HepG2 (cell line): ENCODE measurements around the gene MSANTD2. TPM values are rescaled to one million over a fixed set of nuclear protein-coding genes. Genes with fewer than 3 reads are reported as not detected.
A peak's percentile ranks its signal among the peaks of the same experiment; 100 is the strongest.

ENCODE experiments used
- CEBPB ChIP-seq: IDR thresholded peaks from 2 replicates; pipeline ENCODE4 v1.6.1; 2011; ENCODE audit warnings: low read depth, low read length, improper control_type of control experiment, borderline replicate concordance
- ELF3 ChIP-seq: IDR thresholded peaks from 2 replicates; pipeline ENCODE4 v1.6.1; 2016; ENCODE audit warnings: missing genetic modification reagents, missing compliant biosample characterization
- GABPB1 ChIP-seq: IDR thresholded peaks from 2 replicates; pipeline ENCODE4 v1.6.1; 2016; ENCODE audit warnings: mild to moderate bottlenecking, missing genetic modification reagents, moderate library complexity, missing compliant biosample characterization
- GATAD1 ChIP-seq: IDR thresholded peaks from 2 replicates; pipeline ENCODE4 v1.6.1; 2016; ENCODE audit warnings: missing genetic modification reagents, missing compliant biosample characterization
- KAT8 ChIP-seq: IDR thresholded peaks from 2 replicates; pipeline ENCODE4 v1.6.1; 2016; ENCODE audit warnings: missing genetic modification reagents, missing compliant biosample characterization
- KDM2A ChIP-seq: sonication (generic); formaldehyde crosslinking; IDR thresholded peaks from 2 replicates; pipeline ENCODE4 v1.4.0; 2020; ENCODE audit warnings: low read depth, missing genetic modification reagents, borderline replicate concordance
- NR1H2 ChIP-seq: sonication (generic); formaldehyde crosslinking; IDR thresholded peaks from 2 replicates; pipeline ENCODE4 v1.8.1; 2022; ENCODE audit warnings: low read depth, missing genetic modification reagents, borderline replicate concordance
- NRL ChIP-seq: sonication (generic); formaldehyde crosslinking; IDR thresholded peaks from 2 replicates; pipeline ENCODE4 v1.5.0; 2020; ENCODE audit warnings: missing genetic modification reagents, mild to moderate bottlenecking, moderate library complexity, borderline replicate concordance
- REPIN1 ChIP-seq: sonication (generic); formaldehyde crosslinking; IDR thresholded peaks from 2 replicates; pipeline ENCODE4 v1.8.0; 2022; ENCODE audit warnings: missing genetic modification reagents, low read depth, mild to moderate bottlenecking, borderline replicate concordance
- SATB2 ChIP-seq: sonication (generic); formaldehyde crosslinking; IDR thresholded peaks from 2 replicates; pipeline ENCODE4 v1.5.0; 2020; ENCODE audit warnings: missing genetic modification reagents
- TAF1 ChIP-seq: sonication (generic); formaldehyde crosslinking; IDR thresholded peaks from 2 replicates; pipeline ENCODE4 v1.4.0; 2020; ENCODE audit warnings: missing genetic modification reagents
- TBX2 ChIP-seq: sonication (generic); formaldehyde crosslinking; IDR thresholded peaks from 2 replicates; pipeline ENCODE4 v1.5.0; 2020; ENCODE audit warnings: missing genetic modification reagents, mild to moderate bottlenecking, borderline replicate concordance
- TBX3 ChIP-seq: fragments of 450-650 bp; IDR thresholded peaks from 2 replicates; pipeline ENCODE4 v1.6.1; 2017; ENCODE audit warnings: antibody characterized with exemption, mild to moderate bottlenecking, inconsistent platforms, borderline replicate concordance
- ZFP90 ChIP-seq: sonication (generic); formaldehyde crosslinking; IDR thresholded peaks from 2 replicates; pipeline ENCODE4 v1.8.0; 2022; ENCODE audit warnings: missing genetic modification reagents, mild to moderate bottlenecking, inconsistent platforms, borderline replicate concordance
- ZFY ChIP-seq: sonication (generic); formaldehyde crosslinking; IDR thresholded peaks from 2 replicates; pipeline ENCODE4 v1.4.0; 2020; ENCODE audit warnings: missing genetic modification reagents
- ZNF569 ChIP-seq: sonication (generic); formaldehyde crosslinking; IDR thresholded peaks from 2 replicates; pipeline ENCODE4 v1.5.0; 2020; ENCODE audit warnings: mild to moderate bottlenecking, missing genetic modification reagents, moderate library complexity, borderline replicate concordance
- ZNF572 ChIP-seq: sonication (generic); formaldehyde crosslinking; IDR thresholded peaks from 2 replicates; pipeline ENCODE4 v1.5.1; 2020; ENCODE audit warnings: mild to moderate bottlenecking, missing genetic modification reagents
- ZNF713 ChIP-seq: sonication (generic); formaldehyde crosslinking; IDR thresholded peaks from 2 replicates; pipeline ENCODE4 v1.4.0; 2020; ENCODE audit warnings: mild to moderate bottlenecking, missing genetic modification reagents
- ZNF816 ChIP-seq: sonication (generic); formaldehyde crosslinking; IDR thresholded peaks from 2 replicates; pipeline ENCODE4 v1.8.0; 2022; ENCODE audit warnings: missing genetic modification reagents, mild to moderate bottlenecking, borderline replicate concordance
- polyA plus RNA-seq, 8 experiments: library from polyadenylated mRNA; depleted of rRNA in 3 of 8; stranded (reverse) in 7 of 8; unstranded in 1 of 8; fragments of >200 nt; fragmentation: Illumina TruSeq in 4 of 8; extraction: Trizol in 4 of 8; gene quantifications; 2 replicates each; pipeline versions ENCODE4 v1.2.1 to v1.2.3, GENCODE V29; 2011 to 2016; ENCODE audit warnings: low read depth in 4 of 8, missing spikeins in 1 of 8, mixed read lengths in 1 of 8; ENCODE audit not compliant: insufficient read depth in 1 of 8
- total RNA-seq, 5 experiments: library from RNA; depleted of rRNA; stranded (reverse); fragments of >200 nt; fragmentation: Illumina TruSeq; extraction: Trizol; gene quantifications; 2 replicates each; pipeline ENCODE4 v1.2.3, GENCODE V29; 2016; ENCODE audit warnings: low read depth in 1 of 5
- TF ChIP-seq, protein P1 (sequence below): sonication (generic); formaldehyde crosslinking; IDR thresholded peaks from 2 replicates; pipeline ENCODE4 v1.5.1; 2020; ENCODE audit warnings: mild to moderate bottlenecking, missing genetic modification reagents, moderate library complexity
- TF ChIP-seq, protein P2 (sequence below): IDR thresholded peaks from 2 replicates; pipeline ENCODE4 v1.6.1; 2016
- TF ChIP-seq, protein P3 (sequence below), 2 experiments: sonication (generic) in 1 of 2; formaldehyde crosslinking in 1 of 2; IDR thresholded peaks; 2 replicates each; pipeline versions ENCODE4 v1.4.0 to v1.6.1; 2018 to 2020; ENCODE audit warnings: missing genetic modification reagents in 2 of 2, borderline replicate concordance in 1 of 2, low read depth in 1 of 2, mild to moderate bottlenecking in 1 of 2, missing biosample characterization in 1 of 2

MSANTD2 gene
- total and polyA plus RNA-seq, 2 of the 13 experiments (the other 11 are each of a cell fraction or from before 2014, with no cell fraction given), result 8.7 to 10.1 TPM

DNA sequence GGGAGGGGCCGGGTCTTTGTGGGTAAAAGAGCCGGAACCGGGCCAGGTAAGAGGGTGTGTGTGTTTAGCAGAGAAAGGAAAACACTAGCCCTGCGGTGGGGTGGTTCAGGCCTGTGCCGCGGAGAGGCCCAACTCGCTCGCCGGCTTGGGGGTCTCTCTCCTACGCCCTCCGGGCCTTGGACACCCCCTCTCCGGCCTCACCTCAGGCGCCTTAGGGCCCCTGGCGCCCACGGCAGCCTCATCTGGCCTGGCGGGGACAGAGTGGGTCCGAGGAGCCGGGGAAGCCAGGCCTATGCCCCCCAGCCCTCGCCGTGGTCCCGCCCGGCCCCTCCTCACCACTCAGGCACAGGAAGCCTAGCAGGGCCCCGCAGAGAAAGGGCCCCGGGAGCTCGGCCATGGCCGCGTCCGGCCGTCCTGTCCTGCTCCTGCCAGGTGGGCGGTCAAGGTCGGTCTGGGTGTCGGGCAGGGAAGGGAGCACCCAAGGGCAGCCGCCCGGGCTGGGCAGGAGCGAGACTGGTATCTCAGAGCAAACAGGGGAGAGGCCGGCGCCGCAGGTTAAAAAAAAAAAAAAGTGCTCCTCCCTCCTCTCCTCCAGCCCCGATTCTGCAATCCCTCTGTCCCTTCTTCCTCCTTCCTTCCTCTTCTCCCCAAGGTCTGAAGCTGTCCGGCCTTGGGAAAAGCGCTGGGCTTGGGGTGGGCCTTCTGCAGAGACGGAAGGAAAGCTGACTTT, 48.3 kb downstream of the MSANTD2 start, which contains the start of gene VSIG2 (continued):
- TF ChIP-seq, protein P1, sequence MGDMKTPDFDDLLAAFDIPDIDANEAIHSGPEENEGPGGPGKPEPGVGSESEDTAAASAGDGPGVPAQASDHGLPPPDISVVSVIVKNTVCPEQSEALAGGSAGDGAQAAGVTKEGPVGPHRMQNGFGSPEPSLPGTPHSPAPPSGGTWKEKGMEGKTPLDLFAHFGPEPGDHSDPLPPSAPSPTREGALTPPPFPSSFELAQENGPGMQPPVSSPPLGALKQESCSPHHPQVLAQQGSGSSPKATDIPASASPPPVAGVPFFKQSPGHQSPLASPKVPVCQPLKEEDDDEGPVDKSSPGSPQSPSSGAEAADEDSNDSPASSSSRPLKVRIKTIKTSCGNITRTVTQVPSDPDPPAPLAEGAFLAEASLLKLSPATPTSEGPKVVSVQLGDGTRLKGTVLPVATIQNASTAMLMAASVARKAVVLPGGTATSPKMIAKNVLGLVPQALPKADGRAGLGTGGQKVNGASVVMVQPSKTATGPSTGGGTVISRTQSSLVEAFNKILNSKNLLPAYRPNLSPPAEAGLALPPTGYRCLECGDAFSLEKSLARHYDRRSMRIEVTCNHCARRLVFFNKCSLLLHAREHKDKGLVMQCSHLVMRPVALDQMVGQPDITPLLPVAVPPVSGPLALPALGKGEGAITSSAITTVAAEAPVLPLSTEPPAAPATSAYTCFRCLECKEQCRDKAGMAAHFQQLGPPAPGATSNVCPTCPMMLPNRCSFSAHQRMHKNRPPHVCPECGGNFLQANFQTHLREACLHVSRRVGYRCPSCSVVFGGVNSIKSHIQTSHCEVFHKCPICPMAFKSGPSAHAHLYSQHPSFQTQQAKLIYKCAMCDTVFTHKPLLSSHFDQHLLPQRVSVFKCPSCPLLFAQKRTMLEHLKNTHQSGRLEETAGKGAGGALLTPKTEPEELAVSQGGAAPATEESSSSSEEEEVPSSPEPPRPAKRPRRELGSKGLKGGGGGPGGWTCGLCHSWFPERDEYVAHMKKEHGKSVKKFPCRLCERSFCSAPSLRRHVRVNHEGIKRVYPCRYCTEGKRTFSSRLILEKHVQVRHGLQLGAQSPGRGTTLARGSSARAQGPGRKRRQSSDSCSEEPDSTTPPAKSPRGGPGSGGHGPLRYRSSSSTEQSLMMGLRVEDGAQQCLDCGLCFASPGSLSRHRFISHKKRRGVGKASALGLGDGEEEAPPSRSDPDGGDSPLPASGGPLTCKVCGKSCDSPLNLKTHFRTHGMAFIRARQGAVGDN (CRISPR knock-in tag), result peak; percentile 65; the same call in 1 of the 2 replicates
- TF ChIP-seq, protein P2, sequence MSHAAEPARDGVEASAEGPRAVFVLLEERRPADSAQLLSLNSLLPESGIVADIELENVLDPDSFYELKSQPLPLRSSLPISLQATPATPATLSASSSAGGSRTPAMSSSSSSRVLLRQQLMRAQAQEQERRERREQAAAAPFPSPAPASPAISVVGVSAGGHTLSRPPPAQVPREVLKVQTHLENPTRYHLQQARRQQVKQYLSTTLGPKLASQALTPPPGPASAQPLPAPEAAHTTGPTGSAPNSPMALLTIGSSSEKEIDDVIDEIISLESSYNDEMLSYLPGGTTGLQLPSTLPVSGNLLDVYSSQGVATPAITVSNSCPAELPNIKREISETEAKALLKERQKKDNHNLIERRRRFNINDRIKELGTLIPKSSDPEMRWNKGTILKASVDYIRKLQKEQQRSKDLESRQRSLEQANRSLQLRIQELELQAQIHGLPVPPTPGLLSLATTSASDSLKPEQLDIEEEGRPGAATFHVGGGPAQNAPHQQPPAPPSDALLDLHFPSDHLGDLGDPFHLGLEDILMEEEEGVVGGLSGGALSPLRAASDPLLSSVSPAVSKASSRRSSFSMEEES (CRISPR knock-in tag), result no peak
- TF ChIP-seq, protein P3, sequence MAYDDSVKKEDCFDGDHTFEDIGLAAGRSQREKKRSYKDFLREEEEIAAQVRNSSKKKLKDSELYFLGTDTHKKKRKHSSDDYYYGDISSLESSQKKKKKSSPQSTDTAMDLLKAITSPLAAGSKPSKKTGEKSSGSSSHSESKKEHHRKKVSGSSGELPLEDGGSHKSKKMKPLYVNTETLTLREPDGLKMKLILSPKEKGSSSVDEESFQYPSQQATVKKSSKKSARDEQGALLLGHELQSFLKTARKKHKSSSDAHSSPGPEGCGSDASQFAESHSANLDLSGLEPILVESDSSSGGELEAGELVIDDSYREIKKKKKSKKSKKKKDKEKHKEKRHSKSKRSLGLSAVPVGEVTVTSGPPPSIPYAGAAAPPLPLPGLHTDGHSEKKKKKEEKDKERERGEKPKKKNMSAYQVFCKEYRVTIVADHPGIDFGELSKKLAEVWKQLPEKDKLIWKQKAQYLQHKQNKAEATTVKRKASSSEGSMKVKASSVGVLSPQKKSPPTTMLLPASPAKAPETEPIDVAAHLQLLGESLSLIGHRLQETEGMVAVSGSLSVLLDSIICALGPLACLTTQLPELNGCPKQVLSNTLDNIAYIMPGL (CRISPR knock-in tag; IDR thresholded peaks at IDR 0.05; ENCODE audit: borderline replicate concordance in 1 of 2, low read depth in 1 of 2), result no peak
- TF ChIP-seq TAF1 (CRISPR knock-in tag) (peak; percentile 21; the same call in 1 of the 2 replicates), GATAD1 (CRISPR knock-in tag) (no peak), CEBPB (no peak), ELF3 (CRISPR knock-in tag) (0 out of 2 replicates have a peak, but pooled peaks have one; percentile 20), ZNF569 (no peak), TBX2 (CRISPR knock-in tag) (peak; percentile 65), TBX3 (no peak), ZNF572 (CRISPR knock-in tag) (no peak), NRL (CRISPR knock-in tag) (no peak), ZNF713 (CRISPR knock-in tag) (no peak), KDM2A (CRISPR knock-in tag) (peak; percentile 53; the same call in 1 of the 2 replicates), REPIN1 (CRISPR knock-in tag) (no peak), NR1H2 (CRISPR knock-in tag) (no peak), ZFY (CRISPR knock-in tag) (peak; percentile 38; the same call in 1 of the 2 replicates), GABPB1 (peak; percentile 53; the same call in 1 of the 2 replicates), ZFP90 (CRISPR knock-in tag) (0 out of 2 replicates have a peak, but pooled peaks have one; percentile 30), KAT8 (CRISPR knock-in tag) (0 out of 2 replicates have a peak, but pooled peaks have one; percentile 22), ZNF816 (CRISPR knock-in tag) (no peak), SATB2 (CRISPR knock-in tag) (no peak)
